GM12878 (cell line): ENCODE data around the gene PIP4K2A. TPM values are rescaled to one million over a fixed set of nuclear protein-coding genes. Genes with fewer than 3 reads are reported as not detected.

Experiments used
- ATAC-seq: fragments of 200-7000 bp; cut with Tn5 transposase; 3 replicates; pipeline ENCODE4 v1.9.1; 2020; ENCODE audit warnings: mild to moderate bottlenecking, moderate library complexity
- BruUV-seq: library from RNA; stranded (reverse); fragments of 400-500 nt; replicated peaks from 2 replicates; lab custom pipeline; 2021; lab: Mats Ljungman, UMichigan
- CTCF ChIA-PET: fragments of 300-600 bp; sonication (Branson Sonifier 250); formaldehyde crosslinking; extraction: SDS; loops from one replicate; lab custom pipeline; 2021; ENCODE audit warnings: inconsistent platforms; lab: Yijun Ruan, JAX
- POLR2A ChIA-PET: fragments of 350-600 bp; formaldehyde crosslinking; extraction: SDS; loops from one replicate; lab custom pipeline; 2021; ENCODE audit warnings: inconsistent platforms; lab: Charles Lee
- RAD21 ChIA-PET: fragments of 300-600 bp; sonication (Branson Sonifier 250); formaldehyde crosslinking; loops from one replicate; lab custom pipeline; 2023; ENCODE audit warnings: antibody characterized with exemption; ENCODE audit not compliant: unreplicated experiment; lab: Charles Lee
- SMC1A ChIA-PET: fragments of 300-600 bp; sonication (Branson Sonifier 250); formaldehyde crosslinking; loops from one replicate; lab custom pipeline; 2023; ENCODE audit not compliant: unreplicated experiment, uncharacterized antibody; lab: Charles Lee
- DNase-seq: peaks from one replicate; pipeline ENCODE4 v3.0.0-alpha.2; 2011; ENCODE audit warnings: low read depth, low spot score
- FAIRE-seq: peaks from 3 replicates; lab custom pipeline; 2011; peaks lifted over from hg19 to GRCh38; lab: Jason Lieb, UNC
- H2AFZ ChIP-seq: 2 replicates; pipeline ENCODE4 v1.6.0; 2011; ENCODE audit warnings: low read depth, low read length, control low read depth; ENCODE audit not compliant: control insufficient read depth
- H3K27ac ChIP-seq: 2 replicates; pipeline ENCODE4 v1.5.1; 2011; ENCODE audit warnings: control low read depth; ENCODE audit not compliant: control insufficient read depth, insufficient read depth
- H3K27me3 ChIP-seq, 2 experiments: replicated peaks in 1 of 2; 2 replicates each; pipeline versions ENCODE4 v1.6.0 to v1.6.1; 2011; ENCODE audit warnings: low read length in 1 of 2; ENCODE audit not compliant: control insufficient read depth in 2 of 2, insufficient read depth in 2 of 2
- H3K36me3 ChIP-seq, 2 experiments: 2 replicates each; pipeline ENCODE4 v1.5.1; 2011; ENCODE audit warnings: low read length in 1 of 2; ENCODE audit not compliant: control insufficient read depth in 2 of 2, insufficient read depth in 2 of 2
- H3K4me1 ChIP-seq: 2 replicates; pipeline ENCODE4 v1.6.1; 2011; ENCODE audit warnings: mild to moderate bottlenecking, low read length, moderate library complexity, mixed read lengths; ENCODE audit not compliant: control insufficient read depth, insufficient read depth
- H3K4me2 ChIP-seq: 2 replicates; pipeline ENCODE4 v1.6.0; 2011; ENCODE audit warnings: control low read depth; ENCODE audit not compliant: control insufficient read depth, insufficient read depth
- H3K4me3 ChIP-seq: fragments of 200-600 bp; sonication (generic); 2 replicates; pipeline ENCODE4 v1.5.1; 2016
- H3K79me2 ChIP-seq: 2 replicates; pipeline ENCODE4 v1.6.0; 2011; ENCODE audit warnings: low read length; ENCODE audit not compliant: control insufficient read depth, insufficient read depth
- H3K9ac ChIP-seq: 2 replicates; pipeline ENCODE4 v1.8.0; 2011; ENCODE audit warnings: low read length, control low read depth, mixed read lengths; ENCODE audit not compliant: control insufficient read depth, insufficient read depth
- H3K9me3 ChIP-seq: replicated peaks from 3 replicates; pipeline ENCODE4 v1.5.1; 2011; ENCODE audit warnings: mild to moderate bottlenecking, low read length; ENCODE audit not compliant: control insufficient read depth, insufficient read depth
- H4K20me1 ChIP-seq: 2 replicates; pipeline ENCODE4 v1.6.0; 2011; ENCODE audit not compliant: control insufficient read depth, insufficient read depth
- E4F1 ChIP-seq: fragments of 450-650 bp; IDR thresholded peaks from 2 replicates; pipeline ENCODE4 v1.6.1; 2018; ENCODE audit warnings: borderline replicate concordance, mild to moderate bottlenecking; ENCODE audit not compliant: partially characterized antibody
- EGR1 ChIP-seq, 2 experiments: IDR thresholded peaks; 1 replicate in 1 of 2; 2 replicates in 1 of 2; pipeline ENCODE4 v1.6.1; 2011 to 2012; ENCODE audit warnings: low read depth in 2 of 2, low read length in 2 of 2, borderline replicate concordance in 1 of 2, mild to moderate bottlenecking in 1 of 2, moderate library complexity in 1 of 2
- MEF2A ChIP-seq: IDR thresholded peaks from 2 replicates; pipeline ENCODE4 v1.6.1; 2011; ENCODE audit warnings: low read depth, mild to moderate bottlenecking, low read length, moderate library complexity; ENCODE audit not compliant: insufficient read depth
- SPI1 ChIP-seq: IDR thresholded peaks from 2 replicates; pipeline ENCODE4 v1.6.1; 2011; ENCODE audit warnings: low read depth, mild to moderate bottlenecking, low read length, moderate library complexity, borderline replicate concordance; ENCODE audit not compliant: insufficient read depth
- STAT3 ChIP-seq: IDR thresholded peaks from 2 replicates; pipeline ENCODE4 v1.6.1; 2011; ENCODE audit warnings: low read depth, low read length, improper control_type of control experiment
- TBL1XR1 ChIP-seq: IDR thresholded peaks from 2 replicates; pipeline ENCODE4 v1.6.1; 2012; ENCODE audit warnings: low read depth, low read length, improper control_type of control experiment
- TCF3 ChIP-seq: IDR thresholded peaks from 2 replicates; pipeline ENCODE4 v1.6.1; 2012; ENCODE audit warnings: low read depth, mild to moderate bottlenecking, low read length, borderline replicate concordance; ENCODE audit not compliant: insufficient read depth
- ZZZ3 ChIP-seq: IDR thresholded peaks from 2 replicates; pipeline ENCODE4 v1.6.1; 2011; ENCODE audit warnings: low read depth; ENCODE audit not compliant: control insufficient read depth, insufficient read length
- WGBS: methylation state at CpG from one replicate; pipeline ENCODE4 v1.1.6; 2016; ENCODE audit warnings: low lambda C conversion rate; ENCODE audit not compliant: insufficient replicate concordance, insufficient coverage; ENCODE audit errors: missing lambda C conversion rate; 5-methylcytosine and 5-hydroxymethylcytosine counted together
- in situ Hi-C: fragments of 300-500 bp; cut with MboI; formaldehyde crosslinking; loops from 9 replicates; pipeline ENCODE4 v1.14.3; 2018; ENCODE audit warnings: mixed read lengths
- intact Hi-C: fragments of 100-400 bp; cut with micrococcal nuclease; formaldehyde crosslinking; loops from one replicate; pipeline ENCODE4 v1.14.2; 2022; ENCODE audit not compliant: unreplicated experiment
- polyA plus RNA-seq, 11 experiments: library from polyadenylated mRNA; depleted of rRNA in 4 of 11; unstranded in 6 of 11; stranded (reverse) in 5 of 11; fragments of >200 nt; fragmentation: Nextera tagmentation in 4 of 11; fragmentation: Illumina TruSeq in 1 of 11; extraction: Ambion mirVana in 4 of 11; extraction: Trizol in 1 of 11; gene quantifications; 1 replicate in 1 of 11; 2 replicates in 10 of 11; pipeline versions ENCODE4 v1.2.1 to v1.2.3, GENCODE V29; 2011 to 2016; ENCODE audit warnings: inconsistent platforms in 2 of 11, missing spikeins in 2 of 11, low read depth in 1 of 11
- total RNA-seq, 4 experiments: library from RNA; depleted of rRNA in 3 of 4; stranded (reverse); fragments of >200 nt in 3 of 4; fragmentation: Illumina TruSeq in 1 of 4; extraction: Trizol in 1 of 4; gene quantifications; 2 replicates each; pipeline versions ENCODE4 v1.2.1 to v1.2.3, GENCODE V29; 2013 to 2021
- TF ChIP-seq, protein P1 (sequence below): IDR thresholded peaks from 2 replicates; pipeline ENCODE4 v1.6.1; 2012; ENCODE audit warnings: low read depth, low read length, improper control_type of control experiment

PIP4K2A gene
- total and polyA plus RNA-seq, 10 of the 15 experiments (the other 5 are each of a cell fraction or from before 2014, with no cell fraction given) = 54.3 to 139 (median 84.4) TPM

DNA sequence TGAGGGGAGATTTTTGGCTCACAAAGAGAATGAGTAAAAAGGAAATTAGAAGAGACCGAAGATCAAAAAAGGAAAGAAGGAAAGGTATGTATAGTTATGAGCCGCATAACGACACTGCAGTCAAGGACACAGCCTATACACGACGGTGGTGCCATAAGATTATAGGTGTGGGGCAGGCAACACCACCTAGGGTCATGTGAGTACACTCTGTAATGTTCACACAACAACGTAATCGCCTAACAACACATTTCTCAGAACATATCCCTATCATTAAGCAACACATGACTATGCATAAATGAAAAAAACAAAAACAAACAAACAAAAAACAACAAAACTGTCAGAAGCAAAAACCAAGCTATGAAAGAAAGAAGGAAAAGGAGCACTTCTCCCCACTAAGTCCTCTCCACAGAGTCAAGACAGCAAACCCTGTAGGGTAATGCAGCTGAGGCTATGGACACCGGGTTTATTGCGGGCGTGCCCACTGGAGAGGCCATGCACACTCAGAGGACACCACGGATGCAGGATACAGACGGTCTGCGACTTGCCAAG lies 45.1 kb downstream of the PIP4K2A start (continued):
- peak; percentile 55 for TF ChIP-seq E4F1
- TF ChIP-seq, protein P1, sequence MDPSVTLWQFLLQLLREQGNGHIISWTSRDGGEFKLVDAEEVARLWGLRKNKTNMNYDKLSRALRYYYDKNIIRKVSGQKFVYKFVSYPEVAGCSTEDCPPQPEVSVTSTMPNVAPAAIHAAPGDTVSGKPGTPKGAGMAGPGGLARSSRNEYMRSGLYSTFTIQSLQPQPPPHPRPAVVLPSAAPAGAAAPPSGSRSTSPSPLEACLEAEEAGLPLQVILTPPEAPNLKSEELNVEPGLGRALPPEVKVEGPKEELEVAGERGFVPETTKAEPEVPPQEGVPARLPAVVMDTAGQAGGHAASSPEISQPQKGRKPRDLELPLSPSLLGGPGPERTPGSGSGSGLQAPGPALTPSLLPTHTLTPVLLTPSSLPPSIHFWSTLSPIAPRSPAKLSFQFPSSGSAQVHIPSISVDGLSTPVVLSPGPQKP = no peak
- TF ChIP-seq STAT3 = no peak

DNA sequence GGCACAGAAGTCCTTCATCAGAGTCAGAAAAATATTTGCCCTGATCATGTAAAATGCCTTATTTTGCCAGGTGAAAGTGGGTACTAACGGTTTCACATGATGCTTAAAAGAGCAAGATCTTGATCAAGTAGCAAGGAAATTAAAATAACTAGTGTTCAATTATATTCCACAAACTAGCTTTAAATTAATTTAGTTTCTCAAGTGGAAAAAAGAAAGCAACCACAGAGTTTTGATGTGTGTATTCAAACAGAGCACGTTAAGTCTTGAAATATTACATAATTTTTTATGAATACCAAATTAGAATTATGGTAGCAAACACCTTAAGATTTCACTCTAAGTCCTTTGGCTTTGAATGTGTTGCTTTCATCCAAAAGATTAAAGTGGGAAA lies 47.3 kb downstream of the PIP4K2A start:
- Histone ChIP-seq H3K4me3 (no peak overlapping the region), H4K20me1 (peaks cover 3% of the 10 kb centered on the region; the same call in 1 of the 2 replicates), H3K27ac (peak overlapping the region; percentile 36; the same call in 1 of the 2 replicates), H2AFZ (no peak overlapping the region), H3K4me1 (peaks cover 27% of the 10 kb centered on the region)
- ChIA-PET SMC1A (interaction anchor here (1.0 to 8.4 kb wide), 10 partner anchors 9 to 70 kb away, joined by 3 to 107 read pairs (median 16); no protein-coding TSS in a partner anchor), CTCF (interaction anchor here (1.5 kb wide), 1 partner anchor 17 kb away, joined by 4 read pairs; no protein-coding TSS in a partner anchor)
- intact Hi-C loops = loop anchor here (5.0 kb wide), 1 partner anchor 45 kb away; the partner anchor contains the start of gene PIP4K2A
- no TSS peak for BruUV-seq
- no peak for TF ChIP-seq MEF2A
- no peak for TF ChIP-seq SPI1
- TF ChIP-seq TCF3 = no peak
- no peak for TF ChIP-seq TBL1XR1
- TF ChIP-seq EGR1 (IDR thresholded peaks at IDR 0.05; ENCODE audit: borderline replicate concordance in 1 of 2, low read depth in 2 of 2, low read length in 2 of 2) = no peak
- no peak for TF ChIP-seq ZZZ3
- TF ChIP-seq, protein P1 = no peak
- TF ChIP-seq, all 136 proteins: peak for 0
- Histone ChIP-seq H3K9me3 (no peaks in the 10 kb centered on the region), H3K9ac (peak overlapping the region; percentile 25; the same call in 1 of the 2 replicates), H3K79me2 (peaks cover 93% of the 10 kb centered on the region), H3K36me3 (no peaks in the 10 kb centered on the region), H3K4me2 (peak overlapping the region; percentile 26; the same call in 1 of the 2 replicates), H3K27me3 (no peaks in the 10 kb centered on the region)
- DNase-seq = no peak
- ChIA-PET RAD21 (interaction anchor here (1.1 to 6.6 kb wide), 12 partner anchors 10 to 265 kb away, joined by 3 to 71 read pairs (median 4); no protein-coding TSS in a partner anchor), POLR2A (interaction anchor here (2.2 kb wide), 1 partner anchor 16 kb away, joined by 8 read pairs; no protein-coding TSS in a partner anchor)
- in situ Hi-C loops = no loop called here
- no peak for FAIRE-seq
- WGBS = 6% methylated on average over 2 of the region's 2 CpGs
- ATAC-seq = no peak
